GM12878 (cell line): ENCODE data around the gene COQ4. TPM values are rescaled to one million over a fixed set of nuclear protein-coding genes. Genes with fewer than 3 reads are reported as not detected.

Experiments used
- BMI1 ChIP-seq: fragments of 450-650 bp; IDR thresholded peaks from 2 replicates; pipeline ENCODE4 v1.6.1; 2016; ENCODE audit warnings: mild to moderate bottlenecking, moderate library complexity, borderline replicate concordance
- GATAD2B ChIP-seq: fragments of 450-650 bp; conservative IDR thresholded peaks from 2 replicates; pipeline ENCODE4 v1.6.1; 2017; ENCODE audit warnings: low read depth, mild to moderate bottlenecking, moderate library complexity
- HDGF ChIP-seq: fragments of 450-650 bp; IDR thresholded peaks from 2 replicates; pipeline ENCODE4 v1.6.1; 2016; ENCODE audit warnings: antibody characterized with exemption
- SREBF2 ChIP-seq: IDR thresholded peaks from 2 replicates; pipeline ENCODE4 v1.6.1; 2012; ENCODE audit warnings: mild to moderate bottlenecking, low read length
- YBX1 ChIP-seq: fragments of 450-650 bp; IDR thresholded peaks from 2 replicates; pipeline ENCODE4 v1.6.1; 2016; ENCODE audit warnings: antibody characterized with exemption
- ZNF274 ChIP-seq: IDR thresholded peaks from one replicate; pipeline ENCODE4 v1.8.0; 2011; ENCODE audit not compliant: insufficient read length, insufficient read depth
- polyA plus RNA-seq, 11 experiments: library from polyadenylated mRNA; depleted of rRNA in 4 of 11; unstranded in 6 of 11; stranded (reverse) in 5 of 11; fragments of >200 nt; fragmentation: Nextera tagmentation in 4 of 11; fragmentation: Illumina TruSeq in 1 of 11; extraction: Ambion mirVana in 4 of 11; extraction: Trizol in 1 of 11; gene quantifications; 1 replicate in 1 of 11; 2 replicates in 10 of 11; pipeline versions ENCODE4 v1.2.1 to v1.2.3, GENCODE V29; 2011 to 2016; ENCODE audit warnings: inconsistent platforms in 2 of 11, missing spikeins in 2 of 11, low read depth in 1 of 11
- total RNA-seq, 4 experiments: library from RNA; depleted of rRNA in 3 of 4; stranded (reverse); fragments of >200 nt in 3 of 4; fragmentation: Illumina TruSeq in 1 of 4; extraction: Trizol in 1 of 4; gene quantifications; 2 replicates each; pipeline versions ENCODE4 v1.2.1 to v1.2.3, GENCODE V29; 2013 to 2021
- TF ChIP-seq, protein P1 (sequence below): fragments of 450-650 bp; formaldehyde crosslinking; IDR thresholded peaks from 2 replicates; pipeline ENCODE4 v1.4.0; 2020; ENCODE audit warnings: mild to moderate bottlenecking, moderate library complexity
- TF ChIP-seq, protein P2 (sequence below): IDR thresholded peaks from 2 replicates; pipeline ENCODE4 v1.6.1; 2012; ENCODE audit warnings: improper control_type of control experiment, low read depth, low read length; ENCODE audit not compliant: insufficient replicate concordance
- TF ChIP-seq, protein P3 (sequence below): fragments of 450-650 bp; conservative IDR thresholded peaks from 2 replicates; pipeline ENCODE4 v1.6.1; 2017; ENCODE audit warnings: mild to moderate bottlenecking, moderate library complexity

The COQ4 gene
- total and polyA plus RNA-seq, 10 of the 15 experiments (the other 5 are each of a cell fraction or from before 2014, with no cell fraction given) = 3.8 to 64.1 (median 38.6) TPM

DNA sequence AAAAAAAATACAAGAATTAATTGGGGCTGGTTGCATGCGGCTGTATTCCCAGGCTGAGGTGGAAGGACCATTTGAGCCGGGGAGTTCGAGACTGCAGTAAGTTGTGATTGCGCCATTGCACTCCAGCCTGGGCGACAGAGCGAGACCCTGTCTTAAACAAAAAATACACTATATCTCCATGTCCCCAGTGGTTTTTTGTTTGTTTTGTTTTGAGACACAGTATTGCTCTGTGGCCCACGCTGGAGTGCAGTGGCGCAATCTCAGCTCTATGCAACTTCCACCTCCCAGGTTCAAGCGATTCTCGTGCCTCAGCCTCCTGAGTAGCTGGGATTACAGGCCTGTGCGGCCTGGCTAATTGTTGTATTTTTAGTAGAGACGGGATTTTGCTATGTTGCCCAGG lies 1.2 kb downstream of the COQ4 start (continued):
- TF ChIP-seq, protein P1, sequence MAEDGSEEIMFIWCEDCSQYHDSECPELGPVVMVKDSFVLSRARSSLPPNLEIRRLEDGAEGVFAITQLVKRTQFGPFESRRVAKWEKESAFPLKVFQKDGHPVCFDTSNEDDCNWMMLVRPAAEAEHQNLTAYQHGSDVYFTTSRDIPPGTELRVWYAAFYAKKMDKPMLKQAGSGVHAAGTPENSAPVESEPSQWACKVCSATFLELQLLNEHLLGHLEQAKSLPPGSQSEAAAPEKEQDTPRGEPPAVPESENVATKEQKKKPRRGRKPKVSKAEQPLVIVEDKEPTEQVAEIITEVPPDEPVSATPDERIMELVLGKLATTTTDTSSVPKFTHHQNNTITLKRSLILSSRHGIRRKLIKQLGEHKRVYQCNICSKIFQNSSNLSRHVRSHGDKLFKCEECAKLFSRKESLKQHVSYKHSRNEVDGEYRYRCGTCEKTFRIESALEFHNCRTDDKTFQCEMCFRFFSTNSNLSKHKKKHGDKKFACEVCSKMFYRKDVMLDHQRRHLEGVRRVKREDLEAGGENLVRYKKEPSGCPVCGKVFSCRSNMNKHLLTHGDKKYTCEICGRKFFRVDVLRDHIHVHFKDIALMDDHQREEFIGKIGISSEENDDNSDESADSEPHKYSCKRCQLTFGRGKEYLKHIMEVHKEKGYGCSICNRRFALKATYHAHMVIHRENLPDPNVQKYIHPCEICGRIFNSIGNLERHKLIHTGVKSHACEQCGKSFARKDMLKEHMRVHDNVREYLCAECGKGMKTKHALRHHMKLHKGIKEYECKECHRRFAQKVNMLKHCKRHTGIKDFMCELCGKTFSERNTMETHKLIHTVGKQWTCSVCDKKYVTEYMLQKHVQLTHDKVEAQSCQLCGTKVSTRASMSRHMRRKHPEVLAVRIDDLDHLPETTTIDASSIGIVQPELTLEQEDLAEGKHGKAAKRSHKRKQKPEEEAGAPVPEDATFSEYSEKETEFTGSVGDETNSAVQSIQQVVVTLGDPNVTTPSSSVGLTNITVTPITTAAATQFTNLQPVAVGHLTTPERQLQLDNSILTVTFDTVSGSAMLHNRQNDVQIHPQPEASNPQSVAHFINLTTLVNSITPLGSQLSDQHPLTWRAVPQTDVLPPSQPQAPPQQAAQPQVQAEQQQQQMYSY (CRISPR knock-in tag) = no peak
- TF ChIP-seq, protein P2, sequence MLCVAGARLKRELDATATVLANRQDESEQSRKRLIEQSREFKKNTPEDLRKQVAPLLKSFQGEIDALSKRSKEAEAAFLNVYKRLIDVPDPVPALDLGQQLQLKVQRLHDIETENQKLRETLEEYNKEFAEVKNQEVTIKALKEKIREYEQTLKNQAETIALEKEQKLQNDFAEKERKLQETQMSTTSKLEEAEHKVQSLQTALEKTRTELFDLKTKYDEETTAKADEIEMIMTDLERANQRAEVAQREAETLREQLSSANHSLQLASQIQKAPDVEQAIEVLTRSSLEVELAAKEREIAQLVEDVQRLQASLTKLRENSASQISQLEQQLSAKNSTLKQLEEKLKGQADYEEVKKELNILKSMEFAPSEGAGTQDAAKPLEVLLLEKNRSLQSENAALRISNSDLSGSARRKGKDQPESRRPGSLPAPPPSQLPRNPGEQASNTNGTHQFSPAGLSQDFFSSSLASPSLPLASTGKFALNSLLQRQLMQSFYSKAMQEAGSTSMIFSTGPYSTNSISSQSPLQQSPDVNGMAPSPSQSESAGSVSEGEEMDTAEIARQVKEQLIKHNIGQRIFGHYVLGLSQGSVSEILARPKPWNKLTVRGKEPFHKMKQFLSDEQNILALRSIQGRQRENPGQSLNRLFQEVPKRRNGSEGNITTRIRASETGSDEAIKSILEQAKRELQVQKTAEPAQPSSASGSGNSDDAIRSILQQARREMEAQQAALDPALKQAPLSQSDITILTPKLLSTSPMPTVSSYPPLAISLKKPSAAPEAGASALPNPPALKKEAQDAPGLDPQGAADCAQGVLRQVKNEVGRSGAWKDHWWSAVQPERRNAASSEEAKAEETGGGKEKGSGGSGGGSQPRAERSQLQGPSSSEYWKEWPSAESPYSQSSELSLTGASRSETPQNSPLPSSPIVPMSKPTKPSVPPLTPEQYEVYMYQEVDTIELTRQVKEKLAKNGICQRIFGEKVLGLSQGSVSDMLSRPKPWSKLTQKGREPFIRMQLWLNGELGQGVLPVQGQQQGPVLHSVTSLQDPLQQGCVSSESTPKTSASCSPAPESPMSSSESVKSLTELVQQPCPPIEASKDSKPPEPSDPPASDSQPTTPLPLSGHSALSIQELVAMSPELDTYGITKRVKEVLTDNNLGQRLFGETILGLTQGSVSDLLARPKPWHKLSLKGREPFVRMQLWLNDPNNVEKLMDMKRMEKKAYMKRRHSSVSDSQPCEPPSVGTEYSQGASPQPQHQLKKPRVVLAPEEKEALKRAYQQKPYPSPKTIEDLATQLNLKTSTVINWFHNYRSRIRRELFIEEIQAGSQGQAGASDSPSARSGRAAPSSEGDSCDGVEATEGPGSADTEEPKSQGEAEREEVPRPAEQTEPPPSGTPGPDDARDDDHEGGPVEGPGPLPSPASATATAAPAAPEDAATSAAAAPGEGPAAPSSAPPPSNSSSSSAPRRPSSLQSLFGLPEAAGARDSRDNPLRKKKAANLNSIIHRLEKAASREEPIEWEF = no peak
- TF ChIP-seq, protein P3, sequence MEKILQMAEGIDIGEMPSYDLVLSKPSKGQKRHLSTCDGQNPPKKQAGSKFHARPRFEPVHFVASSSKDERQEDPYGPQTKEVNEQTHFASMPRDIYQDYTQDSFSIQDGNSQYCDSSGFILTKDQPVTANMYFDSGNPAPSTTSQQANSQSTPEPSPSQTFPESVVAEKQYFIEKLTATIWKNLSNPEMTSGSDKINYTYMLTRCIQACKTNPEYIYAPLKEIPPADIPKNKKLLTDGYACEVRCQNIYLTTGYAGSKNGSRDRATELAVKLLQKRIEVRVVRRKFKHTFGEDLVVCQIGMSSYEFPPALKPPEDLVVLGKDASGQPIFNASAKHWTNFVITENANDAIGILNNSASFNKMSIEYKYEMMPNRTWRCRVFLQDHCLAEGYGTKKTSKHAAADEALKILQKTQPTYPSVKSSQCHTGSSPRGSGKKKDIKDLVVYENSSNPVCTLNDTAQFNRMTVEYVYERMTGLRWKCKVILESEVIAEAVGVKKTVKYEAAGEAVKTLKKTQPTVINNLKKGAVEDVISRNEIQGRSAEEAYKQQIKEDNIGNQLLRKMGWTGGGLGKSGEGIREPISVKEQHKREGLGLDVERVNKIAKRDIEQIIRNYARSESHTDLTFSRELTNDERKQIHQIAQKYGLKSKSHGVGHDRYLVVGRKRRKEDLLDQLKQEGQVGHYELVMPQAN = no peak
- TF ChIP-seq GATAD2B (no peak), HDGF (no peak), BMI1 (no peak), YBX1 (no peak), SREBF2 (no peak), ZNF274 (no peak)
